22Rv1 (cell line): ENCODE data around the gene AADAT.

Experiments used
- CTCF ChIP-seq: fragments of 450-650 bp; IDR thresholded peaks from 2 replicates; pipeline ENCODE4 v1.5.1; 2017; ENCODE audit warnings: mild to moderate bottlenecking
- ZFX ChIP-seq: fragments of 450-650 bp; IDR thresholded peaks from 2 replicates; pipeline ENCODE4 v1.6.1; 2017; ENCODE audit warnings: antibody characterized with exemption, borderline replicate concordance

DNA sequence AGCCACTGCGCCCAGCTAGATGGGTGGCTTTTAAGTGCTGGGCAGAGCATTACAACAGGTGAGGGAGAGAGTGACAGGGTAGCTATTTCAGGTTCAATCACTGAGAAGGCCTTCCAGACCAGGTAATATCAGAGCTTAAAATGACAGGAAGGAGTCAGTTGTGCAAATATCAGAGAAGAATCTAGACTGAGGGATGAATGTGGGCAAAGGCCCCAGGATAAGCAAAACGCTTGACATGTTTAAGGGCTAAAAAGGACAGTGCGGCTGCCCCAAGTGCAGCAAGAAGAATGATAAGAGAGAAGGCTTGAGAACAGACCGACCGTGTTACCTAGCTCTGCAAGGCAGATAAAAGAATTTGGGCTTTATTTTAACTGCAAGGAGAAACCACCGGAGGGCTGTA, 18.6 kb downstream of the AADAT start:
- TF ChIP-seq CTCF: no peak
- no peak for TF ChIP-seq ZFX
